HG03520 (cell line): ENCODE results near the gene CHURC1.
A peak's percentile ranks its signal among the peaks of the same experiment; 100 is the strongest.

ENCODE experiments used
- ATAC-seq: cut with Tn5 transposase; IDR thresholded peaks from one replicate; pipeline ENCODE4 v1.9.1; 2021; ENCODE audit warnings: mild to moderate bottlenecking, moderate library complexity; ENCODE audit not compliant: unreplicated experiment

CHURC1 gene

GRCh38 chr14:64914237-64915028 is at the start of gene CHURC1:
Gene CHURC1 (plus strand): TSS chr14:64914455. CDS start chr14:64914496, 41 bp downstream.
- ATAC-seq: peak; percentile 87

GRCh38 chr14:64865109-64865508 is 49.1 kb upstream of the CHURC1 start:
- ATAC-seq: no peak

DNA sequence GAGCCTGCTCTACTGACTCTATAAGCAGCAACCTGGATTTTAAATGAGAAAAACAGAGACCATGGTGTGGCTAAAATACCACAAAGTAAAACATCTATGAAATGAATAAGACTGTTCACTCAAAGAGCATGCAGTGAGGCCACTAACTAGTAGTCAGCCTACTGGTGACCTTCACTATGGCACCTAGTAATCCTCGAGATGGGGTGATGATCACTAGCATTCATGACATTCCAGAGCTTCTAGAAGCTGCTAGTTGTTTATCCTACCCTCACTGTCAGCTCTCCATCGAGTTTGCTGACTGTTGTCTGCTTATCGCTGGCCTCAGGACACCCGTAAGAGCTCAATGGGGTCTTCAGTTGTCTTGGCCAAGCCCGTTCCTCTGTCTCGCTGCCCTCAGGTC is 48.3 kb upstream of the CHURC1 start:
- ATAC-seq: no peak

DNA sequence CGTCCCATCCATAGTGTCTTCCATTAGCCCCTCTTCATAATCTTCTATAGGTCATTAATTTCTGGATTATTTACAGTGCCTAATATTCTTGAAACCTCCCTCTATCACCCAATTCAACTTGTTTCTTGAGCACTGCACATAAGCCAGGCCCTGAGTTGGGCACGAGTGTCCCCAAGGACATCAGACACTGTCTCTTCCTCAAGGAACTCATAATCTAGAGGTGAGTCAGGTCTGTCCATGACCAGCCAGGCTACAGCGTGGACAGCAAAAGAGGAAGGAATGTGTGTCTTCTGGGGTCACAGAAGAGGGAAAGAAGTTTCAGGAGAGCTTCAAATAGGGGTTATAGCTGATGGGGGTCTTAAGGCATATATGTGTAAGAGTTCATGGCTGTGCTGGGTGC is 47.1 kb upstream of the CHURC1 start:
- no peak for ATAC-seq

DNA sequence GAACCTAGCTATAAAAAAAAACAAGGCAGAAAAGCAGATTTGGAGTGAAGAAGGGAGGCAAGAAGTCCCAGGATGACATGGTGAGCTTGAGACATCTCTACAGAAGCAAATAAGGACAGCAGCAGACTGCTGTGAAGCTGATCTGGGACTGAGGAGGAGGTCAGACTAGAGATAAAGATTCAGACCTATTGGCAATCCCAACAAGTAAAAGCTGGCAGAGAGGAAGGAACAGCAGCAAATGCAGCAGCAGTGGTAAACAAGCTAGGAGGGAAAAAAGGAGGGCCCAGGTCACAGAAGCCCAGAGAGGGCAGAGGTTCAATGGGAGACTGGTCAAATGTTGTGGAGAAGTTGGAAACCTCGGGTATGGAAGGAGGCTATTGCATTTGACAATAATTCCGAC is 45.9 kb upstream of the CHURC1 start:
- ATAC-seq: no peak

- no peak for ATAC-seq
Measured at GRCh38 chr14:64868841-64869240, 45.4 kb upstream of the CHURC1 start.

DNA sequence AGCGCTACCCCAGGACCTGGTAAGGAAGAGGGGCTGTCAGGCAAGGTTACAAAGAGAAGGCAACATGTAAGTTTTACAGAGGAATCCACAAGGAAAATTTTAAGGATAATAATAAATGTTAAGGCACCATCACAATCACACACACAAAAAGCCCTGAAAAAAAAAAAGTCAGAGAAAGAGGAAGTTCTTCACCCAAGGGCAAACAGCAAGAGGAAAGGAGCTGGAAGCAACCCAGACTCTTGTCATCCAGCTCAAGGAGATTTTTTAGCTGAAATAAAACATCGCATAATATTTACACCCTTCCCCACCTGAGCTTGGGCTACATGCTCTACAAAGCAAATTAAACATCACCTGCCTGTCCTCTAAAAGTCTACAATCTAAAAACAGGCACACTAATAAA is 44.1 kb upstream of the CHURC1 start:
- ATAC-seq: no peak

DNA sequence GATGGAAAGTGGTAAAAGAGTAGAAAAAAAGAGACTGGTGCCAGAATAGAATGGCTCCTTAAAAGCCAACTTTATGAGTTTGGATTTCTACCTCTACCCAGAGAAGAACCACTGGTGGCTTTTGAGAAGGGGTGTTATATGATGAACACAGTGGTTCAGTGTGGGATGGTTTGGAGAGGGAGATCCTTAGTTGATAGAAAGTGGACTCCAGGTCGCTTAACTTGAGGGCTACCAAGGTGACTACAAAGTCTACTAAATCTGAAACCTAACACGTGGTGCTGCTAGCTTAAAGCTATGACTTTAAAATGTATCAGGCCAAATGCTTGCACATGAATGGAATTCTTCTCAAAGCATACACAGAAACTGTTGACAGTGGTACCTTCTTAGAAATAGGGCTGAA is 42.9 kb upstream of the CHURC1 start:
- ATAC-seq: no peak

DNA sequence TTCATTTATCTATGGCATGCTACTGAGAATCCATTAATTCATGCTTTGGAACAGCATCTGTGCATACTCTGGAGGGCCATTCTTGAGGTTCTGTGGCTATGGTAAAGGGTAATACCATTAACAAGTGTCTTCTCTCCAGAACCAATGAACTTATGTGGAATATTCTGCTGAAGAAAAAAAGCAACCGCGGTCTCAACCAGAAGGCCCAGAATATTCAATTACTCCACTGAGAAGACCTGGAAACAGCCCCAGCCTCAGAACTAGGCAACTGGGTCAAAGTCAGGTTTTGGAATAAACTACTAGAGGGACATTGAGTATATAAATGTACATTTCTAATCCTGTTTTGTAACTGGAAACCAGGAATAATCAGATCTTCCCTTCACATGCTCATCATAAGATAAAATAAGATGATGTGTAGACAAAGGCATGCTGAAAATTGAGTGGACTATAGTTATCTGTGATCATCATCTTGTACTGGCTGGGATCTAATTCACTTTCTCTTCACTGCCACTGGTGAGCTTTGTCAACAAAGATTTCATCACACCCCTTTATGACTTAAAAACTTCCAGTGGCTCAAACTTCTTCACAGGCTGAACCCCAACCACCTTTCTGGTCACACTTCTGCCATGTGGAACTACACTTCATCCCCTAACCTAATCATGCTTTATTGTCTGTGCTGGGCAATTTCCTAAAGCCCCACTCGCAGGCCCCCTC is 40.6 kb upstream of the CHURC1 start:
- no peak for ATAC-seq

DNA sequence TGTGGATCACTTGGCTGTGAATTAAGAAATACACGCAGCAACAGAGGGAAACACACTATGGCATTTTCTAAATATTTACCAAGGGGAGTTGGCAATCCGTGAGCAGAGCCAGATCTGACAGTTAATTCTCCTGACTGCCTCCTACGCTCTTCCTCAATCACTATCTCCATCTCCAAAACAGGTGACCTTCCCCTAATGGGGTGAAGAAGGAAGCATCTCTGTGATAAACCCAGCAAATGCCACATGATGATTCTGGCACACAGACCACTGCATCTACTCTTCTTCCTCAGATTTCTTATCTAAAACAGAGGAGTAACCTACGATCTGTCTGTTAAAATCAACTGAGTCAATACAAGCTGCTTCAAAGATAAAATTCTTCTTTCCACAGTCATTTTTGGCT is 38.9 kb upstream of the CHURC1 start:
- no peak for ATAC-seq

DNA sequence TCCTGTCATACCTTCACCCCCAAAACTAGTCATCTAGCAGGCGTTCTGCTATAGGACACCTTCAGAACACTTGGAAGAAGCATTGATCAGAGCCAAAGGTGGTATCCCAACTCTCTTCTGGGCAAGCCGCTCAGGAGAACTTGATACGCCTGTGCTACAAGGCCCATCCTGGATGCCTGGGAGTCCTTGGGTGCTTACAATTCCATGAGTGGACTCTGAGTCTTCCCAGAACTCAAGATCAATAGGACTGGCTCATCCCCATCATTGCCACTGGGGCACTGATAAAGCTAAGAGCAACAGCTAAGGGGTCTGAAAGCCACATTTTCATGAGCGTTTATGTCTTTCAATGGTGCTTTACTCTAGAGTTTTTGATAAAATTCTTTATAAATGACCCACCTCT is 36.4 kb upstream of the CHURC1 start:
- no peak for ATAC-seq

DNA sequence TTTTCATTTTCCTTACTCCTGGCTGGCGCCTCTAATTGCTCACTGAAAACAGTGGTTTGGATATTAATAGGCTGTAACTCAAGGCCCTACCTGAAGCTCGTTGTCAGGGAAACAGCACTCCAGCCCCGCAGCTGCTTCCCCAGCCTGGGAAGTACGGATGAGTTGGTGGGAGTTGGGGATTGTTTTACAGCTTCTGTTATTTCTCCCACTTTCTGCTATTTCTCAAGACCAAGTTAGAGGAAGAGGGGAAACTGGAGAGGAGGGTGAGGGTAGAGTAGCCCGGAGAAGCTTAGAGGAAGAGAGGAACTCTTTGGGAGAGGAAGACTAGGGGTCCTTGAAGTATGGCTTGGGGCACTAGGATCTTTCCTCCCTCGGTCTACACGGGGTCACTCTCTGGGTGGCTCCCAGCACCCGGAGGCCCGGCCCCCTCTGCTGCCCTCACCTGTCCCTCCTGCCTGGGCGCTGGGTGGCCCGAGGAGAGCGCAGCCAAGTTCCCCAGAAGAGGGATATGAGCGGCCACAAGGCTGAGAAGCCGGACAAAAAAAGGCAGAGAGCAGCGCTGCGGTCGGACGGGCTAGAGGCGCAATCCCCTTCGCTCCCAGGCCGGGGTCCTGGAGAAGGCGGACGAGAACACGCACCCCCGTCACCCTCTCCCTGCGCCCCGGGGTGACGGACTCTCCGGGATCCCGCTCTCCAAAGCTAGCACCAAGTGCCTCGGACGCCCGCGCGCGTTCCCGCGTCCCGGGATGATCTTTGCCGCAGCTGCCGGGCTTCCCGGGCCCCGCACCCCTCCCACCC is 35.2 kb upstream of the CHURC1 start:
- no peak for ATAC-seq

DNA sequence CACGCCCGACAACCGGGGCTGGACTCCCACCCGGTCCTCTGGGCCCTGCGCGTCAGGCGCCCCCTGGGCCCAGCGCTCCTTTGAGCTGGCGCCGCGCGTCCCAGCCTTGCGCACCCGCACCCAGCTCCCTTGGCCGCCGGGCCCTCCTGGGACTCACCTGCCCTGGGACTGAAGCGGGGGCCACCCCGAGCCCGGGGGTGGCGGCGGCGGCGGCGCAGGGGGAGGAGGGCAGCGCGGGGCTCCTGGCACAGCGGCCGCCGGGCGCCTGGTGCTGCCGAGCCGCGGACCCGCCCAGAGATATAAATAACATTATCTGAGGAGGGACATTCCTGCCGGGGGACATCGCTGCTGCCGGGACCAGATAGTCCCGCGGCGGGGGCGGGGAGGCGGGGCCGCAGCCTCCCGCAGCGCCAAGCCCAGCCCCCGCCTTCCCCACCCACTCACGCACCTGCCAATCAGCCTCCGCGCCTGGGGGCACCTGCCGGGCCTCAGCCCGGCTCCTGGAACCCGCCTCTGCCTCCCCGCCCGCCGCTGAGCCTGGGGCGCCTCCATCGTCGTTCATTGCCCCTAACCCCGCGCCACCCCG is 34.5 kb upstream of the CHURC1 start, which contains the start of gene SPTB:
SPTB (minus strand) TSS at position 273 of the 586 bp plus-strand sequence. CDS start 56,813 bp downstream, outside the sequence.
- ATAC-seq: no peak

- no peak for ATAC-seq
Measured at GRCh38 chr14:64880221-64881121, 33.8 kb upstream of the CHURC1 start.

DNA sequence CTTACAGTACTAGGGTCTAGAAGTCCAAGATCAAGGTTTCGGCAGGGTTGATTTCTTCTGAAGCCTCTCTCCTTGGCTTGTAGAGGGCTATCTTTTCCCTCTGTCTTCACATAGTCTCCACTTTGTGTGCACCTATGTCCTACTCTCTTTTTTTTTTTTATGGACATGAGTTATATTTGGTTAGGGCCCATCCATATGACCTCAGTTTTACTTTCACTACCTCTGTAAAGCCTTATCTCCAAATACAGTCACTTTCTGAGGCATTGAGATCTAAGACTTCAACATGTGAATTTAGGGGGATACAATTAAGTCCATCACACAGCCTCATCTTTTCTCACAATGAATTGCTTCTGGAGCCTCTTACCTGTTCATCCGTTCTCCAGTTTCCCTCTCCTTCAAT is 28.7 kb upstream of the CHURC1 start:
- no peak for ATAC-seq

DNA sequence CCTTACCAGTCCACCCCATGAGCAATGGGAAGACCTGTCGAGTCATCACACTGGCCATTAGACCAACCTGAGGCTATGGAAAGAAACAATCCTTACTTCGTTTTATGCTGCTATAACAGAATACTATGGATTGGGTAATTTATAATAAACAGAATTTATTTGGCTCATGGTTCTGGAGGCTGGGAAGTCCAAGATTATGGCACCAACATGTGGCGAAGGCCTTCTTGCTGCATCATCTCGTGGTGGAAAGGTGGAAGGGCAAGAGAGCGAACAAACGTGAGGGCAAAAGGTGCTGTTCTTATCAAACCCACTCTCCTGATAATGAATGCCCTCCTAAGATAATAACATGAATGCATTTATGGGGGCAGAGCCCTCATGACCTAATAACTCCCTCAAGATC is 24.9 kb upstream of the CHURC1 start:
- ATAC-seq: no peak

GRCh38 chr14:64891173-64891838 is 22.9 kb upstream of the CHURC1 start:
- ATAC-seq: no peak

- ATAC-seq: no peak
Measured at GRCh38 chr14:64891839-64892375, 22.3 kb upstream of the CHURC1 start.

GRCh38 chr14:64899958-64900357 is 14.3 kb upstream of the CHURC1 start:
- ATAC-seq: no peak
